ENCODE data around the gene SPATA4.
"Not testable (repeated sequence)": the region's sequence is repeated elsewhere in the genome, so short reads cannot be mapped to it uniquely, and the experiment has no call there.

Gene SPATA4

GRCh38 chr4:176195184-176195978 lies at the start of gene SPATA4:
TSS of gene SPATA4 (minus strand) at chr4:176195585. CDS start at chr4:176195562, 23 bp downstream.
- in situ Hi-C loops (cut with HindIII; ENCODE audit: low pct_unique_long_range_greater_than_20kb, low sequenced_read_pairs): no loop called here
- DNase-seq (ENCODE audit: low read depth in 1 of 2, low spot score in 1 of 2): peak; percentile 71 to 86
- TF ChIP-seq JUND (IDR thresholded peaks at IDR 0.05; ENCODE audit: low read depth): no peak

- in situ Hi-C loops (cut with HindIII; ENCODE audit: low pct_unique_long_range_greater_than_20kb, low sequenced_read_pairs): no loop called here
- TF ChIP-seq JUND (IDR thresholded peaks at IDR 0.05; ENCODE audit: low read depth): no peak
- no peak for DNase-seq (ENCODE audit: low read depth in 1 of 2, low spot score in 1 of 2)
Observed at GRCh38 chr4:176242764-176243347, 47.5 kb upstream of the SPATA4 start.

- DNase-seq (ENCODE audit: low read depth in 1 of 2, low spot score in 1 of 2): no peak
- in situ Hi-C loops (cut with HindIII; ENCODE audit: low pct_unique_long_range_greater_than_20kb, low sequenced_read_pairs): no loop called here
- TF ChIP-seq JUND (IDR thresholded peaks at IDR 0.05; ENCODE audit: low read depth): no peak
Observed at GRCh38 chr4:176241703-176242102, 46.3 kb upstream of the SPATA4 start.

- no peak for DNase-seq (ENCODE audit: low read depth in 1 of 2, low spot score in 1 of 2)
- TF ChIP-seq JUND (IDR thresholded peaks at IDR 0.05; ENCODE audit: low read depth): no peak
- in situ Hi-C loops (cut with HindIII; ENCODE audit: low pct_unique_long_range_greater_than_20kb, low sequenced_read_pairs): no loop called here
Observed at GRCh38 chr4:176238826-176239225, 43.4 kb upstream of the SPATA4 start.

GRCh38 chr4:176238157-176238610 lies 42.8 kb upstream of the SPATA4 start:
- no peak for TF ChIP-seq JUND (IDR thresholded peaks at IDR 0.05; ENCODE audit: low read depth)
- in situ Hi-C loops (cut with HindIII; ENCODE audit: low pct_unique_long_range_greater_than_20kb, low sequenced_read_pairs): no loop called here
- DNase-seq (ENCODE audit: low read depth in 1 of 2, low spot score in 1 of 2): no peak

GRCh38 chr4:176236946-176237345 lies 41.6 kb upstream of the SPATA4 start:
- TF ChIP-seq JUND (IDR thresholded peaks at IDR 0.05; ENCODE audit: low read depth): no peak
- DNase-seq (ENCODE audit: low read depth in 1 of 2, low spot score in 1 of 2): no peak
- in situ Hi-C loops (cut with HindIII; ENCODE audit: low pct_unique_long_range_greater_than_20kb, low sequenced_read_pairs): no loop called here

GRCh38 chr4:176230836-176231235 lies 35.5 kb upstream of the SPATA4 start:
- in situ Hi-C loops (cut with HindIII; ENCODE audit: low pct_unique_long_range_greater_than_20kb, low sequenced_read_pairs): no loop called here
- no peak for TF ChIP-seq JUND (IDR thresholded peaks at IDR 0.05; ENCODE audit: low read depth)
- DNase-seq (ENCODE audit: low read depth in 1 of 2, low spot score in 1 of 2): no peak

- TF ChIP-seq JUND (IDR thresholded peaks at IDR 0.05; ENCODE audit: low read depth): no peak
Observed at GRCh38 chr4:176229645-176230044, 34.3 kb upstream of the SPATA4 start.

GRCh38 chr4:176226736-176227135 lies 31.4 kb upstream of the SPATA4 start:
- TF ChIP-seq JUND (IDR thresholded peaks at IDR 0.05; ENCODE audit: low read depth): no peak
- in situ Hi-C loops (cut with HindIII; ENCODE audit: low pct_unique_long_range_greater_than_20kb, low sequenced_read_pairs): no loop called here
- DNase-seq (ENCODE audit: low read depth in 1 of 2, low spot score in 1 of 2): no peak

More at GRCh38 chr4:176229645-176230044, 34.3 kb upstream of the SPATA4 start:
- in situ Hi-C loops (cut with HindIII; ENCODE audit: low pct_unique_long_range_greater_than_20kb, low sequenced_read_pairs): no loop called here
- no peak for DNase-seq (ENCODE audit: low read depth in 1 of 2, low spot score in 1 of 2)

- DNase-seq (ENCODE audit: low read depth in 1 of 2, low spot score in 1 of 2): no peak
- in situ Hi-C loops (cut with HindIII; ENCODE audit: low pct_unique_long_range_greater_than_20kb, low sequenced_read_pairs): no loop called here
- no peak for TF ChIP-seq JUND (IDR thresholded peaks at IDR 0.05; ENCODE audit: low read depth)
Observed at GRCh38 chr4:176223561-176223960, 28.2 kb upstream of the SPATA4 start.

- no peak for TF ChIP-seq JUND (IDR thresholded peaks at IDR 0.05; ENCODE audit: low read depth)
- in situ Hi-C loops (cut with HindIII; ENCODE audit: low pct_unique_long_range_greater_than_20kb, low sequenced_read_pairs): no loop called here
- DNase-seq (ENCODE audit: low read depth in 1 of 2, low spot score in 1 of 2): peak in 1 of 2 experiments; percentile 5
Observed at GRCh38 chr4:176222149-176222548, 26.8 kb upstream of the SPATA4 start.

GRCh38 chr4:176217510-176217909 lies 22.1 kb upstream of the SPATA4 start:
- in situ Hi-C loops (cut with HindIII; ENCODE audit: low pct_unique_long_range_greater_than_20kb, low sequenced_read_pairs): no loop called here
- no peak for TF ChIP-seq JUND (IDR thresholded peaks at IDR 0.05; ENCODE audit: low read depth)
- DNase-seq (ENCODE audit: low read depth in 1 of 2, low spot score in 1 of 2): peak in 1 of 2 experiments; percentile 4

GRCh38 chr4:176212351-176212750 lies 17.0 kb upstream of the SPATA4 start:
- DNase-seq (ENCODE audit: low read depth in 1 of 2, low spot score in 1 of 2); in situ Hi-C loops (cut with HindIII; ENCODE audit: low pct_unique_long_range_greater_than_20kb, low sequenced_read_pairs): not testable (repeated sequence)
